K562 (cell line): ENCODE data around the gene LRRC37A3. TPM values are rescaled to one million over a fixed set of nuclear protein-coding genes. Genes with fewer than 3 reads are reported as not detected.
"Not testable (repeated sequence)": the region's sequence is repeated elsewhere in the genome, so short reads cannot be mapped to it uniquely, and the experiment has no call there.

ENCODE experiments used
- ARID1B ChIP-seq: fragments of 450-650 bp; IDR thresholded peaks from 2 replicates; pipeline ENCODE4 v1.6.1; 2016; ENCODE audit warnings: antibody characterized with exemption, mild to moderate bottlenecking, inconsistent platforms
- BRD9 ChIP-seq: fragments of 450-650 bp; IDR thresholded peaks from 2 replicates; pipeline ENCODE4 v1.6.1; 2018; ENCODE audit warnings: low read depth; ENCODE audit not compliant: partially characterized antibody
- CBFA2T2 ChIP-seq: fragments of 450-650 bp; conservative IDR thresholded peaks from 2 replicates; pipeline ENCODE4 v1.6.1; 2017; ENCODE audit warnings: mild to moderate bottlenecking
- CC2D1A ChIP-seq: fragments of 450-650 bp; IDR thresholded peaks from 2 replicates; pipeline ENCODE4 v1.6.1; 2017; ENCODE audit warnings: mild to moderate bottlenecking
- ELF4 ChIP-seq: fragments of 450-650 bp; formaldehyde crosslinking; IDR thresholded peaks from 2 replicates; pipeline ENCODE4 v1.4.0; 2022; ENCODE audit warnings: missing genetic modification characterization
- EP300 ChIP-seq: IDR thresholded peaks from 2 replicates; pipeline ENCODE4 v1.6.1; 2012; ENCODE audit warnings: low read length, improper control_type of control experiment
- HMBOX1 ChIP-seq: sonication (generic); IDR thresholded peaks from 2 replicates; pipeline ENCODE4 v1.6.1; 2016
- JUND ChIP-seq, 2 experiments: IDR thresholded peaks; 2 replicates in 1 of 2; 3 replicates in 1 of 2; pipeline ENCODE4 v1.6.1; 2011; ENCODE audit warnings: borderline replicate concordance in 2 of 2, low read depth in 2 of 2, low read length in 2 of 2, improper control_type of control experiment in 1 of 2, missing biosample characterization in 1 of 2, missing genetic modification characterization in 1 of 2, missing genetic modification reagents in 1 of 2
- MBD2 ChIP-seq: sonication (generic); IDR thresholded peaks from 2 replicates; pipeline ENCODE4 v1.6.1; 2016; ENCODE audit warnings: low read depth, borderline replicate concordance
- MEF2D ChIP-seq: conservative IDR thresholded peaks from 2 replicates; pipeline ENCODE4 v1.6.1; 2016; ENCODE audit warnings: low read depth, missing genetic modification characterization, missing compliant biosample characterization
- NFE2 ChIP-seq: IDR thresholded peaks from 2 replicates; pipeline ENCODE4 v1.6.1; 2014; ENCODE audit warnings: antibody characterized with exemption, low read depth
- SMAD3 ChIP-seq: fragments of 450-650 bp; formaldehyde crosslinking; conservative IDR thresholded peaks from 2 replicates; pipeline ENCODE4 v1.4.0; 2020; ENCODE audit warnings: mild to moderate bottlenecking
- SMARCC2 ChIP-seq: fragments of 450-650 bp; IDR thresholded peaks from 2 replicates; pipeline ENCODE4 v1.6.1; 2017; ENCODE audit warnings: antibody characterized with exemption, moderate library complexity, mild to moderate bottlenecking, low read depth
- TAL1 ChIP-seq: fragments of 450-650 bp; IDR thresholded peaks from 2 replicates; pipeline ENCODE4 v1.6.1; 2016; ENCODE audit warnings: mild to moderate bottlenecking
- THRB ChIP-seq: fragments of 450-650 bp; formaldehyde crosslinking; conservative IDR thresholded peaks from 2 replicates; pipeline ENCODE4 v1.4.0; 2022; ENCODE audit warnings: mild to moderate bottlenecking, missing genetic modification characterization
- TRIM24 ChIP-seq, 2 experiments: fragments of 450-650 bp; IDR thresholded peaks; 2 replicates each; pipeline ENCODE4 v1.6.1; 2016
- VEZF1 ChIP-seq: fragments of 200-800 bp; sonication (Bioruptor generic); IDR thresholded peaks from 2 replicates; pipeline ENCODE4 v1.6.1; 2017; ENCODE audit warnings: missing genetic modification characterization, missing compliant biosample characterization
- ZBED1 ChIP-seq: IDR thresholded peaks from 2 replicates; pipeline ENCODE4 v1.6.1; 2014
- ZMIZ1 ChIP-seq, 2 experiments: fragments of 150-350 bp in 1 of 2; IDR thresholded peaks; 2 replicates each; pipeline ENCODE4 v1.6.1; 2012 to 2016; ENCODE audit warnings: low read depth in 2 of 2, low read length in 2 of 2, mild to moderate bottlenecking in 1 of 2, moderate library complexity in 1 of 2
- ZNF584 ChIP-seq: fragments of 200-800 bp; sonication (Bioruptor generic); IDR thresholded peaks from 2 replicates; pipeline ENCODE4 v1.6.1; 2016; ENCODE audit warnings: low read depth, mild to moderate bottlenecking, missing genetic modification characterization, missing compliant biosample characterization
- ZNF589 ChIP-seq: fragments of 200-800 bp; sonication (Bioruptor generic); IDR thresholded peaks from 2 replicates; pipeline ENCODE4 v1.6.1; 2016; ENCODE audit warnings: low read depth, missing genetic modification characterization, missing compliant biosample characterization
- polyA plus RNA-seq, 8 experiments: library from polyadenylated mRNA; depleted of rRNA in 4 of 8; stranded (reverse) in 5 of 8; unstranded in 3 of 8; fragments of >200 nt; fragmentation: Nextera tagmentation in 2 of 8; fragmentation: Illumina TruSeq in 1 of 8; extraction: Ambion mirVana in 2 of 8; extraction: Trizol in 1 of 8; gene quantifications; 2 replicates each; pipeline versions ENCODE4 v1.2.1 to v1.2.3, GENCODE V29; 2011 to 2014; ENCODE audit warnings: inconsistent platforms in 1 of 8, missing spikeins in 1 of 8
- total RNA-seq, 7 experiments: library from RNA; depleted of rRNA in 6 of 7; stranded (reverse); fragments of >200 nt in 6 of 7; fragmentation: Illumina TruSeq in 2 of 7; extraction: Trizol in 2 of 7; gene quantifications; 2 replicates each; pipeline versions ENCODE4 v1.2.1 to v1.2.3, GENCODE V29; 2011 to 2021; ENCODE audit warnings: low replicate concordance in 1 of 7

Gene LRRC37A3
- total and polyA plus RNA-seq, 9 of the 15 experiments (the other 6 are each of a cell fraction or from before 2014, with no cell fraction given), result 0.14 to 5.9 (median 2.2) TPM

- TF ChIP-seq ZMIZ1 (IDR thresholded peaks at IDR 0.05; ENCODE audit: low read depth in 2 of 2, low read length in 2 of 2) (peak in 1 of 2 experiments; percentile 87; a peak in 2 of 4 replicates), MBD2 (peak; percentile 58; the same call in 1 of the 2 replicates), THRB (0 out of 2 replicates have a peak, but pooled peaks have one; percentile 24), JUND (IDR thresholded peaks at IDR 0.05; ENCODE audit: borderline replicate concordance, low read depth, low read length) (peak; percentile 64; the same call in 1 of the 2 replicates), TRIM24 (IDR thresholded peaks at IDR 0.05) (peak; percentile 97), HMBOX1 (peak; percentile 85), SMARCC2 (peak; percentile 96), SMAD3 (CRISPR knock-in tag) (peak; percentile 77; the same call in 1 of the 2 replicates), VEZF1 (CRISPR knock-in tag) (peak; percentile 48), EP300 (peak; percentile 85), ELF4 (CRISPR knock-in tag) (peak; percentile 94), ZNF589 (CRISPR knock-in tag) (peak; percentile 89; the same call in 1 of the 2 replicates), ZNF584 (CRISPR knock-in tag) (0 out of 2 replicates have a peak, but pooled peaks have one; percentile 35), BRD9 (peak; percentile 57), MEF2D (tag) (0 out of 2 replicates have a peak, but pooled peaks have one; percentile 29), ZBED1 (peak; percentile 70; the same call in 1 of the 2 replicates), CBFA2T2 (peak; percentile 99), CC2D1A (peak; percentile 97), ARID1B (peak; percentile 99), NFE2 (peak; percentile 70), TAL1 (peak; percentile 99)
- TF ChIP-seq JUND (tag; IDR thresholded peaks at IDR 0.05; ENCODE audit: borderline replicate concordance, low read depth, low read length), result not testable (repeated sequence)
Observed at GRCh38 chr17:64923051-64923568, 3.8 kb upstream of the LRRC37A3 start (continued).
